GM10248 (cell line): Measurements from ENCODE around the gene ZDHHC9.

Source experiments
- CTCF ChIA-PET: fragments of 300-600 bp; sonication (Branson Sonifier 250); formaldehyde crosslinking; extraction: SDS; loops from one replicate; lab custom pipeline; 2021; ENCODE audit warnings: antibody characterized with exemption; lab: Yijun Ruan, JAX
- POLR2A ChIA-PET: fragments of 350-650 bp; sonication (Branson Sonifier 250); formaldehyde crosslinking; extraction: SDS; loops from one replicate; lab custom pipeline; 2020; ENCODE audit warnings: antibody characterized with exemption; lab: Yijun Ruan, JAX
- DNase-seq: peaks from one replicate; pipeline ENCODE4 v3.0.0; 2012; ENCODE audit errors: extremely low spot score
- TF ChIP-seq, protein P1 (sequence below): IDR thresholded peaks from 2 replicates; pipeline ENCODE4 v1.5.1; 2012; ENCODE audit warnings: mild to moderate bottlenecking, low read depth; ENCODE audit errors: extremely low read depth, missing control alignments, control extremely low read depth

ZDHHC9 gene

DNA sequence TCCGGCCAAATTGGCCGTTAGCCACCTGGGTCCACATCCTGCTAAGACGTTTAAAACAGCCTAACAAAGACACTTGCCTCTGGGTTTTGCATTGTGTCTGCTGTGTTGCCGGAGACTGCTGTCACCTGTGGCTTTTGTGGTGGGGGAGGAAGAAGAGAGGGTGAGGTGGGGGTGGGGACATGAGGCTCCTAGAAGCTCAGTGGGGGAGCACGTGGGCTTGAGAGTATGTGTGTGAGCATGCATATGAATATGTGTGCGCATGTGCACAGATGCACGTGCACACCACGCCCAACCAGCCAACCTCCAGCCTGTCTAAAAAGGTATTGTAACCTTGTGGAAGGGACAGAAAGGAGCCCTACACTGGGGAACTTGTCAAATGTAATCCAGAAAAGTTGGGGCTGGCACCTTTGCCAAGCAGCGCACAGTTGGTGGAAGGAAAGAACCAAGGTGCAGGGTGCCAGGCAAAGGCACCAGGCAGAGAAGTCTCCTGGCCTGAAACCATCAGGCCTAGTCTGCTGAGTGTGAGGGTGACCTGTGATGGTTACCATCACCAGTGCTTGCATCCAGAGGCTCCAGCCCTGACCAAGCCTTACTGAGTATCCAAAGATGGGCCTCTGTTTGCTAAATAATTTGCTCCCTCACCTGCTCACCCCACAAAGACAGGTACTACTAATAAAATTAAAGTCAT lies 74.1 kb downstream of the ZDHHC9 start:
- ChIA-PET POLR2A (no interaction called here), CTCF (interaction anchor here (0.9 to 1.5 kb wide), 3 partner anchors 11 to 19 kb away, joined by 3 to 9 read pairs (median 4); no protein-coding TSS in a partner anchor)

DNA sequence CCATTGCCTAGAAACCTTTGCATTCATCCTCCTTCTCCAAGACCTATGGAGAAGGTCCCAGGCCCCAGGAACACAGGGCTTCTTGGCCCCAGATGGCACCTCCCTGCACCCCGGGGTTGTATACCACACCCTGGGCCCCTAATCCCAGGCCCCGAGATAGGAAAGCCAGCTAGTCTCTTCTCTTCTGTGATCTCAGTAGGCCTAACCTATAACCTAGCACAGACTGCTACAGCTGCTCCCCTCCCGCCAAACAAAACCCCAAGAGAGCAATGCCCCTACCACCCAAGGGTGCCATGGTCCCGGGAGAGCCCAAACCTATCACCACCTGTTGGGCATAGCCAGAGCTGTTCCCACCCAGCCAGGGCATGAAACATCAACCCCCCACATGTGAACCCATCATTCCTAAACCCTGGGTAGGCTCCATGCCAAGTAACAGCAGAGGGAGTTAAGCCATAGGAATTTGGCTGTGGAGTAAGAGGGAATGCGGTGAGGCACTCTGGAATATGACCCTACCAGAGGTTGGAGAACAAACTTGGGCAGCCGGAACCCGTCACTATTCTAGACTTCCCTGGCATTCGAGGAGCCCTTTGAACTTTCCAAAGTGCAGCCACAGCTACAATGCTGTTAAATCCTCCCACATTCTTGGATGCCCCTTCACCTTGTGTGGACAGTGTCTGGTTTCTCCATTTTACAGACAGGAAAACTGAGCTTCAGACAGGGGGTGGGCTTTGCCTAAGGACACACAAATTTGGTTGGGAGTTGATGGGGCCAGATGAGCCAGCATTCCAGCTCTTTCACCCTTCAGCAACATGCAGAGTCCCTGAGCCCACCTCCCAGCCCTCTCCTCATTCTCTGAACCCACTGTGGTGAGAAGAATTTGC lies 74.9 kb downstream of the ZDHHC9 start:
- DNase-seq = no peak
- ChIA-PET POLR2A (no interaction called here), CTCF (interaction anchor here (0.9 to 1.5 kb wide), 4 partner anchors 10 to 168 kb away, joined by 3 to 9 read pairs (median 4); no protein-coding TSS in a partner anchor)
- TF ChIP-seq, protein P1, sequence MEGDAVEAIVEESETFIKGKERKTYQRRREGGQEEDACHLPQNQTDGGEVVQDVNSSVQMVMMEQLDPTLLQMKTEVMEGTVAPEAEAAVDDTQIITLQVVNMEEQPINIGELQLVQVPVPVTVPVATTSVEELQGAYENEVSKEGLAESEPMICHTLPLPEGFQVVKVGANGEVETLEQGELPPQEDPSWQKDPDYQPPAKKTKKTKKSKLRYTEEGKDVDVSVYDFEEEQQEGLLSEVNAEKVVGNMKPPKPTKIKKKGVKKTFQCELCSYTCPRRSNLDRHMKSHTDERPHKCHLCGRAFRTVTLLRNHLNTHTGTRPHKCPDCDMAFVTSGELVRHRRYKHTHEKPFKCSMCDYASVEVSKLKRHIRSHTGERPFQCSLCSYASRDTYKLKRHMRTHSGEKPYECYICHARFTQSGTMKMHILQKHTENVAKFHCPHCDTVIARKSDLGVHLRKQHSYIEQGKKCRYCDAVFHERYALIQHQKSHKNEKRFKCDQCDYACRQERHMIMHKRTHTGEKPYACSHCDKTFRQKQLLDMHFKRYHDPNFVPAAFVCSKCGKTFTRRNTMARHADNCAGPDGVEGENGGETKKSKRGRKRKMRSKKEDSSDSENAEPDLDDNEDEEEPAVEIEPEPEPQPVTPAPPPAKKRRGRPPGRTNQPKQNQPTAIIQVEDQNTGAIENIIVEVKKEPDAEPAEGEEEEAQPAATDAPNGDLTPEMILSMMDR = no peak

More for the DNA sequence above, 74.1 kb downstream of the ZDHHC9 start:
- peak; percentile 63 for DNase-seq
- TF ChIP-seq, protein P1 = no peak

DNA sequence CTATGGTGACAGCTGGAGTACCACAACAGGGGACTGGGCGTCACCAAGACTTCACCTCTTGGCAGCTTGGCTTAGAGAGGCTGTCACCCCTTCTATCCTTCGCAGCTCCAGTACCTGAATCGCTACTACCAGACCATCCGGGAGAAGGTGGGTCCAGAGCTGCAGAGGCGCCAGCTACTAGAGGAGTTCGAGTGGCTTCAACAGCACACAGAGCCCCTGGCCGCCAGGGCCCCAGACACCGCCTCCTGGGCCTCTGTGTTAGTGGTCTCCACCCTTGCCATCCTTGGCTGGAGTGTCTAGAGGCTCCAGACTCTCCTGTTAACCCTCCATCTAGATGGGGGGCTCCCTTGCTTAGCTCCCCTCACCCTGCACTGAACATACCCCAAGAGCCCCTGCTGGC lies 75.5 kb downstream of the ZDHHC9 start:
- ChIA-PET CTCF (interaction anchor here (1.5 kb wide), 3 partner anchors 9 to 167 kb away, joined by 3 to 9 read pairs (median 5); no protein-coding TSS in a partner anchor), POLR2A (interaction anchor here (1.4 kb wide), 1 partner anchor 13 kb away, joined by 3 read pairs; no protein-coding TSS in a partner anchor)
- no peak for DNase-seq
- TF ChIP-seq, protein P1 = no peak

DNA sequence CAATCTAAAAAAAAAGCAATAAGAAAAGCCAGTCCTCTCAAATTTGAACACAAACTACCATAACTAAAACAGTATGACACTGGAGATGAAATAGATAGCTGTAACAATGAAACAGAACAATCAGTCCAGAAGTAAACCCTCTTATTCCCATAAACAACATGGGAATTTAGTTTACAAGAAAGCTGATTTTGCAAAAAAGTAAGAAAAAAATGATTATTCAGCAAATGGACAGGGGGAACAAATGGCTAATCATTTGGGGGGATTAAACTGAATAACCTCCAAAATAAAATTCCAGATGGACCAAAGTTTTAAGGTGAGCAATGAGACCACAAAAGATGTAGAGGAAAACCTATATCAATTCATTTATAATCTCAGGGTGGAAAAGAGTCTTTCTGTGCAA lies 80.0 kb downstream of the ZDHHC9 start:
- ChIA-PET POLR2A (interaction anchor here (1.2 kb wide), 1 partner anchor 17 kb away, joined by 3 read pairs; the partner anchor contains the start of gene SASH3), CTCF (interaction anchor here (1.3 to 2.0 kb wide), 3 partner anchors 8 to 12 kb away, joined by 3 to 13 read pairs (median 3); no protein-coding TSS in a partner anchor)
- DNase-seq = no peak
- TF ChIP-seq, protein P1 = no peak

DNA sequence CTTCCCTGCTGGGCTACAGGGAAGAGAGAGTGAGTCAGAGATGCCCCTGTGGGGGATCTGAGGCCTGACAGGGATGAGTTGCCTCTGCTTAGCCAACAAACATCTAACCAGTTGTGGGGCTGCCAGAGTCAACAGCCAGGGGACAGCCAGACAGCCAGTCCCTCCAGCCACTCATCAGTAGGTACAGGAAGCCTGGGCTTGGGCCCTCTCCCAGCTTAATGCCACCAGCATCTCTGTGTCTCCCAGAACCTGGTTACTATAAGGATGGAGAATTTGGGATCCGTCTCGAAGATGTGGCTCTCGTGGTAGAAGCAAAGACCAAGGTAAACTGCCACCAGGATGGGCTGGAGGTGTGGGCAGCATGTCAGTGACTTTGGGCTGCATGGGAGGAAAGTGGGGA lies 81.2 kb downstream of the ZDHHC9 start:
- DNase-seq = no peak
- POLR2A ChIA-PET = no interaction called here
- TF ChIP-seq, protein P1 = no peak
- CTCF ChIA-PET = interaction anchor here (2.0 kb wide), 1 partner anchor 13 kb away, joined by 13 read pairs; no protein-coding TSS in a partner anchor

DNA sequence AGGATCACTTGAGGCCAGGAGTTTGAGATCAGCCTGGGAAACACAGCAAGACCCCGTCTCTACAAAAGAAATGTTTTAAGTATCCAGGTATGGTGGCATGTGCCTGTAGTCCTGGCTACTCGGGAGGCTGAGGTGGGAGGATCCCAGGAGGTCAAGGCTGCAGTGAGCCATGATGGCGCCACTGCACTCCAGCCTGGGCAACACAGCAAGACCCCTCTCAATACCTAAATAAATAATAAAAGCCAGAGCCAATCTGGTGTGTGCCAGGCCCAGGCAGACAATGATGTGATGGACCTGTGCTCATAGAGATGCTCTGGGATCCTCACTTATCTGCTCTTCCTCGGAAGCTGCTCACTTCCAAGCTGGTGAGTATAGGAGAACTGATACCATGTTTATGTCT lies 82.1 kb downstream of the ZDHHC9 start:
- TF ChIP-seq, protein P1 = no peak
- POLR2A ChIA-PET = no interaction called here
- CTCF ChIA-PET = no interaction called here
- no peak for DNase-seq
